NCI-H187 (cell line): ENCODE data around the gene ZMYND15.
A peak's percentile ranks its signal among the peaks of the same experiment; 100 is the strongest.

ENCODE experiments used
- DNase-seq, 2 experiments: peaks; one replicate each; lab custom pipeline; 2025; lab: John Stamatoyannopoulos, UW

The ZMYND15 gene

DNA sequence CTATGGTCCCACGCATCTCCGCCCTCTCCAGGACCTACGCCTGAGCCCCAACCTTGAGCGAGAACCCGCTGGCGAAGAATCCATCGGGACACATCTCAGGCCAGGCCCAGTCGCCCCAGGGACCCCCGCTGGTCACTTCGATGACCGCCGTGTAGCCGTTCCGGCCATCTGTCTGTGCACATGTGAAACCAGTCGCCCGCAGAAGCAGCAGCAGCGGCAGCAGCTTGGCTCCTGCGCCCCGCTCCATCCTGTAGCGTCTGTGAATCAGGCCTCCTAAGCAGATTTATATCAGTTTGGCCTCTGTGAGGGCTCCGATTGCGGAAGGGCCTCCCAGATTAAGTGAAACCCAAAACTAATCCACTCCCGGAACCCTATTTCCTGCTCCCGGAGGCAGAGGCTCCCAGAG, 46.5 kb downstream of the ZMYND15 start, which contains the start of gene VMO1:
Gene VMO1 (minus strand): TSS at position 259 of the 406 bp plus-strand sequence. CDS start 12 bp downstream, at position 247.
- no peak for DNase-seq

DNA sequence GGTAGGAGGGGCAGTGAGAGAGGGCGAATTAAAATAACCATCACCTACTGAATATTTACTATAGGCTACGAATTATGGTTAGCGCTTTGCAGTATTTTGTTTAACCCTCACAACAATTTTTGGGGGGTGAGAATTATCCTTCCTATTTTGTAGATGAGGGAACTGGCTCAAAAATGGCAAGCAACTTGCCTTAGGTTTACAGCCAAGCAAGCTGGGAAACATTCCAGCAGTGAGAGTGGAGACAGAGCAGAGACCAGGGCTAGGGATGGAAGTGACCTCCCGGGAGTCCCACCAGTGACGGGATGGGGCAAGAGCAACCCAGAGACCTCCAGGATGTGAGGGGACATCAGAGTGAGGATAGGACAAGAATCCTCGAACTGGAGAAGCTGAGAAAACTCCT, 46.9 kb downstream of the ZMYND15 start:
- DNase-seq = no peak

DNA sequence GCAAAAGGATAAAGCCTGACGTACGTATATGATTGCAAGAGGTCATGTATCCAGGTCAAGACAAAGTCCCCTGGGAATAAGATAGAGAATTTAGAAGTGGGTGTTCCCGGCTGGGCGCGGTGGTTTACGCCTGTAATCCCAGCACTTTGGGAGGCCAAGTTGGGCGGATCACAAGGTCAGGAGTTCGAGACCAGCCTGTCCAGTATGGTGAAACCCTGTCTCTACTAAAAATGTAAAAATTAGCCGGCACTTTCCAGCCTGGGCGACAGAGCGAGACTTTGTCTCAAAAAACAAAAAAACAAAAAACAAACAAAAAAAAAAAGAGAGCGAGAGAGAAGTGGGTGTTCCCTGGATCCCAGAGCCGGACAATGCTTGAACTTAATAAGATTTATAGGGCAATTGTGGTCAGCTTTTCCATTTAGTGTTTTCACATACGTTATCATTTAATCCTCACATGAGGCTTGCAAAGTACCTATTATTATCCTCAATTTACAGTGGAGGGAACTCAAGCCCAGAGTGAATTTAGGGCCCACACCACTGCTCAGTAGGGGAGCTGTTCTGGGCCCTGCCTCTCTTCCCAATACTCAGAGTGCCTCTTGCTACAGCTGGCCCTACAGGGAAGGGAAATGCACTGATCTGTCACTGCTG, 48.6 kb downstream of the ZMYND15 start:
- no peak for DNase-seq

DNA sequence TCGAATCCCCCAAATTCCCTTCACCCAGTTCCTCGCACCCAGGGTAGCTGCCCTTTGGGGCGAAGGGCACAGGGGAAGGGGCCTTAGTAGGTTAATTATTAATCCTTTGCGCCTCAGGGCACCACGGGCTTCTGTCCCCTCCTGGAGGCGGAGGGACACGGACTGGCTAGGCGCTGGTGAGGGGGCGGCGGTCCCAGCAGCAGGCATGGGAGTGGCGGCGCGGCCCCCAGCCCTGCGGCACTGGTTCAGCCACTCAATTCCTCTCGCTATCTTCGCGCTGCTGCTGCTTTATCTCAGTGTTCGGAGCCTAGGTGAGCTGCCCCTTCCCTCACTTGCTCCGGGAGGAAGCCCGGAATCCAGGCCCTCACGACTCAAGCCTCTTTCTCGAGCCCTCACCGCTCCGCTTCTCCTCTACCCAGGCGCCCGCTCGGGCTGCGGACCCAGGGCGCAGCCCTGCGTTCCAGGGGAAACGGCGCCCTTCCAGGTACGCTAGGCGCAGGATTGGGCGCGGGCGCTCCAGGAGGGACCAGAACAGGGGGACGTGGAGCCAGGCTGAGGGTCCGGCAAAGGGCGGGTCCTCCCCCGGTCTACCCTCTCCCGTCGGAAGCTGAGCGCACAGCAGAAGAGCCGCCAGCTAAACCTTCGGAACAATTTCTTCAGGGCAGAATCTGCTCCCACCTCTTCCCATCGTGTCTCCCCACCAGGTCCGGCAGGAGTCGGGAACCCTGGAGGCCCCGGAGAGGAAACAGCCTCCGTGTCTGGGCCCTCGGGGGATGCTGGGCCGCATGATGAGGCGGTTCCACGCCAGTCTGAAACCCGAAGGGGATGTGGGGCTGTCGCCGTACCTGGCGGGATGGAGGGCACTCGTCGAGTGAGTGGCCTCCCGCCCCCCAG, 49.4 kb downstream of the ZMYND15 start, which contains the start of gene GLTPD2:
Gene GLTPD2 (plus strand): TSS at position 158 of the 894 bp plus-strand sequence. CDS start 48 bp downstream, at position 206.
- no peak for DNase-seq

DNA sequence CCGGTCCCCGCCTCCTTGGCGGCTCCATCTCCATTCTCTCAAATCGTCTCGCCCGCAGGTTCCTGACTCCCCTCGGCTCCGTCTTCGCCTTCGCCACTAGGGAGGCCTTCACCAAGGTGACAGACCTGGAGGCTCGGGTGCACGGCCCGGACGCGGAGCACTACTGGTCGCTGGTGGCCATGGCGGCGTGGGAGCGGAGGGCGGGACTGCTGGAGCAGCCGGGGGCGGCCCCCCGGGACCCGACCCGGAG, 50.0 kb downstream of the ZMYND15 start:
- DNase-seq = no peak

DNA sequence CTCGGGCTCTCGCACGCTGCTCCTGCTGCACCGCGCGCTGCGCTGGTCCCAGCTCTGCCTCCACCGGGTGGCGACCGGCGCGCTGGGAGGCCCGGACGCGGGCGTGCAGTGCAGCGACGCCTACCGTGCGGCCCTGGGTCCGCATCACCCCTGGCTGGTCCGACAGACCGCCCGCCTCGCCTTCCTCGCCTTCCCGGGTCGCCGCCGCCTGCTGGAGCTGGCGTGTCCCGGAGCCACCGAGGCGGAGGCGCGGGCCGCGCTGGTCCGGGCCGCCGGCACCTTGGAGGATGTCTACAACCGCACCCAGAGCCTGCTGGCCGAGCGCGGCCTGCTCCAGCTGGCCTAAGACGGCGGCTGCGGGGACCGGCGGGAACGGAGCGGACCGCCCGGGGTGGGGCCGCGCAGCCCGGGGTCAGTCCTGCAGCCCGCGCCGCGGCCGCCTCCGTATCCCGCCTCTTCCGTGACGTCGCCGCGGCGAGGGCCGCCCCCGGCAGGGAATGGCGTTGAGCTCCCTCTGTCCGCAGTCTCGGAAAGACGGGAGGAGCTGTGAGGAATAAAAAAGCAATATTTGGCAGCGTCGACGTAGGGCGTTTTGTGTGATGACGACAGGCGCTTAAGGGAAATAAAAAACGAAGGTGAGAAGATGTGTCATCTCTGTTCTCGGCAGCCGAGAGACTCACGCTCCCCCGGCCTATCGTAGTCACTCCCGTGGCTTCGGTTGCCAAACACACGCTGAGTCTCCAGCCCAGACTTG, 50.5 kb downstream of the ZMYND15 start:
- DNase-seq = peak; percentile 32 to 61

DNA sequence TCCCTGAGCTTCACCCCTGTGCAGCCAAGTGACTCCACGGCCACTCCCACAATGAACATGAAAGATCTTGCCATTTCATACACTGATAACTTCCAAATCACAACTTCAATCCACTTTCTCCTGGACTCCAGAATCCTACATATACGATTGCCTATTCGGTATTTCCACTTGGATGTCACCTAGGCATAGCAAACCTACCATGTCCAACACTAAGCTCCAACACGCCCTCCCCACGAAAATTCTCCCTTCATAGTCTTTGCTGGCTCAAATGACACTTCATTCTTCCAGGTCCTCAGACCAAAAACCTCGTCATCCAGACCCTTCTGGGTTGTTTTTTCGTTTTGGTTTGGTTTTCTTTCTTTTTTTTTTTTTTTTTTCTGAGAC, 51.1 kb downstream of the ZMYND15 start:
- DNase-seq = no peak

DNA sequence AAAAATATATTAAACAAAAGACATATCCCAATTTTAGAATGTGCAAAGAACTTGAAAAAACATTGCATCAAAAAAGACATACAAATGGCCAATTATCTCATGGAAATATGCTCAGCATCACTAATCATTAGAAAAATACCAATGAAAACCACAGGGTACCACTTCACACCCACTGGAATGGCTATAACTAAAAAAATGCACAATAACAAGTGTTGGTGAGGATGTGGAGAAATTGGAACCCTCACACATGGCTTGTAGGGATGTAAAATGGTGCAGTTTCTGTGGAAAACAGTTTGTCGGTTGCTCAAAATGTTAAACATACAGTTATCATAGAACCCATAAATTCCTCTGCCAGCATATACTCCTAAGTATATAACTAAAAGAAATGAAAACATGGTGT, 55.5 kb downstream of the ZMYND15 start:
- DNase-seq = no peak
